Left lung (tissue), 10 donors: Measurements from ENCODE around the gene ALDH7A1. TPM values are rescaled to one million over a fixed set of nuclear protein-coding genes. Genes with fewer than 3 reads are reported as not detected.
A peak's percentile ranks its signal among the peaks of the same experiment; 100 is the strongest.
"Not testable (repeated sequence)": the region's sequence is repeated elsewhere in the genome, so short reads cannot be mapped to it uniquely, and the experiment has no call there.

ENCODE experiments used
- ATAC-seq: fragments of 200-7000 bp; cut with Tn5 transposase; one replicate; pipeline ENCODE4 v1.9.1; 2020; ENCODE audit warnings: moderate library complexity
- DNase-seq, 4 donors: peaks; one replicate each; pipeline ENCODE4 v3.0.0-alpha.2; 2013 to 2020
- H3K27ac ChIP-seq, 2 donors: fragments of 200-600 bp; sonication (generic) in 1 of 2; one replicate each; pipeline versions ENCODE4 v1.5.0 to v1.8.0; 2020 to 2021
- H3K27me3 ChIP-seq, 2 donors: fragments of 200-600 bp; sonication (generic) in 1 of 2; one replicate each; pipeline versions ENCODE4 v1.5.0 to v1.8.0; 2020 to 2021
- H3K36me3 ChIP-seq, 2 donors: fragments of 200-600 bp; sonication (generic) in 1 of 2; one replicate each; pipeline versions ENCODE4 v1.5.0 to v1.8.0; 2020 to 2021
- H3K4me1 ChIP-seq, 2 donors: fragments of 200-600 bp; one replicate each; pipeline ENCODE4 v1.8.0; 2021
- H3K4me3 ChIP-seq, 2 donors: fragments of 200-600 bp; sonication (generic) in 1 of 2; one replicate each; pipeline versions ENCODE4 v1.5.0 to v1.8.0; 2020 to 2021; ENCODE audit warnings: mild to moderate bottlenecking in 1 of 2
- H3K9me3 ChIP-seq, 2 donors: fragments of 200-600 bp; sonication (generic) in 1 of 2; one replicate each; pipeline versions ENCODE4 v1.5.0 to v1.8.0; 2020 to 2021
- intact Hi-C, 2 donors: fragments of 100-400 bp; cut with DNase I; formaldehyde crosslinking; loops; one replicate each; pipeline versions ENCODE4 v1.11.2 to v1.14.2; 2022
- polyA plus RNA-seq, 6 donors: library from polyadenylated mRNA; unstranded; fragments of 120-200 nt; gene quantifications; one replicate each; pipeline ENCODE4 v1.2.1, GENCODE V29; 2013; ENCODE audit not compliant: insufficient read length in 6 of 6
- total RNA-seq, 2 donors: library from RNA; stranded (reverse); fragmentation: NEBNext Ultra II Directional; extraction: Animal tissue kit (Norgen Biotek cat#: 25700); gene quantifications; one replicate each; pipeline ENCODE4 v1.2.1, GENCODE V29; 2021
- TF ChIP-seq, protein P1 (sequence below), 2 donors: fragments of 200-600 bp; sonication (generic) in 1 of 2; IDR thresholded peaks; one replicate each; pipeline versions ENCODE4 v1.5.0 to v1.8.0; 2021; ENCODE audit warnings: antibody characterized with exemption in 2 of 2
- donor health status: DM: no; HTN: yes; CAD: no.
- donor health status: DM: no; HTN: no; CAD: no.

Gene ALDH7A1
- total and polyA plus RNA-seq, 8 donors = 34.2 to 137 (median 122) TPM

DNA sequence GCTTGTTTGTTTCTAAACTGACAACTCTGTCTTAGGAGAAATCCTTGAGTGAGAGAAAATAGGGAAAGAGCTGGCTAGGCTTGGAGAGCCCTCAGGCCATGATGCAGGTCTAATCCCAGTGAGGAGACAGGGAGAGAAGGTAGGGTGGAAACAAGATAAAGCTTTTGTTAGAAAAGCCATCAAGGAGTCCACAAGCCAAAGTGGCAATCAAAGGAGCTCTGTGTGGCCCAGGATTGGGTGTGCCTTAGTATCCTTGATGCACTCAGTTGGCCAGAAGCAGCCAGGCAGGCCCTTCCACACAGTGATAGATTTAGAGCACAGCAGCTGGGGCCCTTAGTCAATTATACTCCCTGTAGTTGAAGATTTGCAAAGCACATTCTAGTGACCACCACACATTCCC lies 73.9 kb downstream of the ALDH7A1 start:
- H3K27ac ChIP-seq = peak overlapping the region in 1 of 2 donors; percentile 17
- no peak for ATAC-seq
- H3K4me1 ChIP-seq = peaks cover 18 to 20% of the 10 kb centered on the region in 2 donors
- no peaks in the 10 kb centered on the region for H3K27me3 ChIP-seq
- no peak overlapping the region for H3K4me3 ChIP-seq
- DNase-seq = no peak
- no peaks in the 10 kb centered on the region for H3K36me3 ChIP-seq
- H3K9me3 ChIP-seq = no peaks in the 10 kb centered on the region
- TF ChIP-seq, protein P1, sequence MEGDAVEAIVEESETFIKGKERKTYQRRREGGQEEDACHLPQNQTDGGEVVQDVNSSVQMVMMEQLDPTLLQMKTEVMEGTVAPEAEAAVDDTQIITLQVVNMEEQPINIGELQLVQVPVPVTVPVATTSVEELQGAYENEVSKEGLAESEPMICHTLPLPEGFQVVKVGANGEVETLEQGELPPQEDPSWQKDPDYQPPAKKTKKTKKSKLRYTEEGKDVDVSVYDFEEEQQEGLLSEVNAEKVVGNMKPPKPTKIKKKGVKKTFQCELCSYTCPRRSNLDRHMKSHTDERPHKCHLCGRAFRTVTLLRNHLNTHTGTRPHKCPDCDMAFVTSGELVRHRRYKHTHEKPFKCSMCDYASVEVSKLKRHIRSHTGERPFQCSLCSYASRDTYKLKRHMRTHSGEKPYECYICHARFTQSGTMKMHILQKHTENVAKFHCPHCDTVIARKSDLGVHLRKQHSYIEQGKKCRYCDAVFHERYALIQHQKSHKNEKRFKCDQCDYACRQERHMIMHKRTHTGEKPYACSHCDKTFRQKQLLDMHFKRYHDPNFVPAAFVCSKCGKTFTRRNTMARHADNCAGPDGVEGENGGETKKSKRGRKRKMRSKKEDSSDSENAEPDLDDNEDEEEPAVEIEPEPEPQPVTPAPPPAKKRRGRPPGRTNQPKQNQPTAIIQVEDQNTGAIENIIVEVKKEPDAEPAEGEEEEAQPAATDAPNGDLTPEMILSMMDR (IDR thresholded peaks at IDR 0.05) = no peak
- intact Hi-C loops = no loop called here

DNA sequence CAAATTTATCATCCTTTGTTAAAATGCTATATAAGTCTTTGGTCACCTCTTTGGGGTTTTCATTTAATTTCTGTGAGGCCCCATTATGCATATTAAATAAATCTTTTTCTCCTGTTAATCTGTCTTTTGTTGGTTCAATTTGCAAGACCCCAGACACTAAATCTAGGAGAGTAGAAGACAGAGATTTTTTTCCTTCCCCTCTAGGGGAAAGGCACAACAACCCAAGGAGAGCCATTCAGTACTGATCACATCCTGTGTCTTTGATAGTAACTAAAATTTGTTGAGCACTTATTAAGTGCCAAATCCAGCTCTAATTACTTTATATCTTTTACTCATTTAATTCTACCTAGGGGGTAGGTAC lies 74.4 kb downstream of the ALDH7A1 start:
- H3K27ac ChIP-seq = peak overlapping the region; percentile 63 to 78

DNA sequence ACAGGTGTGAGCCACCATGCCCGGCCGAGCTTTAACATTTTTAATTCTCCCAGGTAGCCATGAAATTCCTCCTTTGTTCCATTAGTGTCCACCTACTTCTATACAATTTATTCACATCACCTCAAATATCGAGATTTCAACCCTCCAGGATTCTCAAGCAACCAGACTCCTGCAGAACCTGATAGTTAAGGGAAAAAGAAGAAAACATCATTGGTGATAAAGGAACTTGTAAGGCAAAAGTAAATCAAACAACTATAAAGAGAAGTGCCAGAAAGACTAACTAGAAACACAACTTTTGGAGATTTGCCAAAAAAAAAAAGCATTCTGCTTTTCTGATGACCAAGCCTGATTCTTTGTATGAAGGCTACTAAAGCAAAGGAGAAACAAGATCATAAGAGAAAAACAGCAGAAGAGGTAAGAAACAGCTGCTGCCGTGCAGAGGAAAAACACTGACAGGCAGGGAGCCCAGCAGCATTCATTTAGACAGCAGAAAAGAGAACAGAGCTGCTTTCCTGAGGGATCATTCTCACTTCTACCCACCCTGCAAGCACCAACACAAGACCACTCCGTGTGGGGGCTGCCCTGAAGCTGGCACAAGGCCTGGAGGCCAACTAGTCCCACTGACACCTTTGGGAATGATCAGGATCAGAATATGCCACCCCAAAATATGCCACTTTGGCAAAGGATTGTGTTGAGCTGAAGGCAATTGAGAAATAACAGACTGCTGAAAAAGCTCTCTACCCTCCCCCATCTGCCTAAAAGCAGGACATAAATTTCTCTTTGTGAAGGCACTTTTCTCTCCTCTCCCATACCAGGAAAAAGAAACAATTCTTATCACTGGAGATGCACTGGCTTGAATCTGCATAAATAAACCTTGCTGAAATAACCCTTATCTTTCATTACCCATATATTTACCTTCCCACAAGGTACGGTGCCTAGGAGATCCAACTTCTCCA lies 75.1 kb downstream of the ALDH7A1 start:
- peak; percentile 24 for ATAC-seq
- TF ChIP-seq, protein P1 (IDR thresholded peaks at IDR 0.05) = no peak
- peak overlapping the region; percentile 63 to 78 for H3K27ac ChIP-seq
- H3K9me3 ChIP-seq = no peaks in the 10 kb centered on the region
- intact Hi-C loops = no loop called here
- H3K4me1 ChIP-seq = peaks cover 16 to 17% of the 10 kb centered on the region in 2 donors
- no peaks in the 10 kb centered on the region for H3K36me3 ChIP-seq
- H3K4me3 ChIP-seq = no peak overlapping the region
- peak in 2 of 4 donors; percentile 54 to 58 for DNase-seq
- H3K27me3 ChIP-seq = no peaks in the 10 kb centered on the region

More for the DNA sequence above, 74.4 kb downstream of the ALDH7A1 start:
- intact Hi-C loops = no loop called here
- ATAC-seq (no peak), DNase-seq (no peak)
- TF ChIP-seq, protein P1 (IDR thresholded peaks at IDR 0.05) = no peak
- peaks cover 18% of the 10 kb centered on the region in 2 donors for H3K4me1 ChIP-seq
- no peak overlapping the region for H3K4me3 ChIP-seq
- H3K9me3 ChIP-seq = no peaks in the 10 kb centered on the region
- H3K27me3 ChIP-seq = no peaks in the 10 kb centered on the region
- H3K36me3 ChIP-seq = no peaks in the 10 kb centered on the region

DNA sequence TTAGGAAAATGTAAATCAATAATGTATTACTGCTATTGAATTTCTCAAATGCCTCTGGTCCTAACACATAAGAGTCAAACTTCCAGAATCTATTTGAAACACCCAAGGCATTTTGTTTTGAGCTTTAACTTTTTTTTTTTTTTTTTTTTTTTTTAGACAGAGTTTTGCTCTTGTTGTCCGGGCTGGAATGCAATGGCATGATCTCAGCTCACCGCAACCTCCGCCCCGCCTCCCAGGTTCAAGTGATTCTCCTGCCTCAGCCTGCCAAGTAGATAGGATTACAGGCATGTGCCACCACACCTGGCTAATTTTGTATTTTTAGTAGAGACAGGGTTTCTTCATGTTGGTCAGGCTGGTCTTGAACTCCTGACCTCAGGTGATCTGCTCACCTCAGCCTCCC lies 75.8 kb downstream of the ALDH7A1 start:
- intact Hi-C loops, H3K9me3 ChIP-seq, H3K36me3 ChIP-seq, H3K4me3 ChIP-seq, H3K27me3 ChIP-seq: not testable (repeated sequence)
- peak in 2 of 4 donors; percentile 73 to 84 for DNase-seq
- Histone ChIP-seq H3K27ac (peak overlapping the region in 1 of 2 donors; percentile 78), H3K4me1 (peaks cover 11 to 12% of the 10 kb centered on the region in 2 donors)
- ATAC-seq = peak; percentile 63

DNA sequence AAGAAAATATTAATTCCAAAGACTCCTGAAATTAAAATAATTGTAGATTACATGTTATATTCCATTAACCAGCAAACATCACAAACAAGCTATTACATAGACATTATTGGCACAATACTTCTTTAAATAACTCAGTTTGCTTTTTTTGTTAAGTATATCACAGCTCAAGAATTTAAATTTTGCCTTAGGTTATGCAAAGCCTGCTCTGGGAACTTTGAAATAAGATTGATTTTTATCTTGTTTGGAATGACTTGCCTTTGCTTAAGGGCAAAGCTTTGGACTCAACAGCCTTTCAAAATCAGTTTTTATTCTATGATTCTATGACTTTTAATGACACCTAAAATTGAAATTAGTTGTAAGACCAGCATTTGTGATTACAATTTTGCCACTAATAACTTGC lies 78.2 kb downstream of the ALDH7A1 start:
- Histone ChIP-seq H3K27ac (no peak overlapping the region), H3K27me3 (no peaks in the 10 kb centered on the region), H3K36me3 (no peaks in the 10 kb centered on the region), H3K4me3 (no peak overlapping the region), H3K9me3 (no peaks in the 10 kb centered on the region), H3K4me1 (peaks cover 11 to 12% of the 10 kb centered on the region in 2 donors)
- intact Hi-C loops = no loop called here
- no peak for ATAC-seq
- TF ChIP-seq, protein P1 (IDR thresholded peaks at IDR 0.05) = no peak
- DNase-seq = no peak
